UCSD-AML1 (cell line): Measurements from ENCODE around the gene PRDM11.
"Not testable (repeated sequence)": the region's sequence is repeated elsewhere in the genome, so short reads cannot be mapped to it uniquely, and the experiment has no call there.

Source experiments
- DNase-seq: peaks from one replicate; lab custom pipeline; 2025; ENCODE audit not compliant: unreplicated experiment; lab: John Stamatoyannopoulos, UW

PRDM11 gene

GRCh38 chr11:45232341-45233080, 86.1 kb downstream of the PRDM11 start:
- DNase-seq: no peak

GRCh38 chr11:45233121-45233803, 86.8 kb downstream of the PRDM11 start:
- peak; percentile 71 for DNase-seq

- DNase-seq: no peak
Measured at GRCh38 chr11:45233804-45234170, 87.3 kb downstream of the PRDM11 start.

GRCh38 chr11:45234306-45235006, 88.0 kb downstream of the PRDM11 start:
- DNase-seq: no peak

- no peak for DNase-seq
Measured at GRCh38 chr11:45237711-45238315, 91.4 kb downstream of the PRDM11 start.

DNA sequence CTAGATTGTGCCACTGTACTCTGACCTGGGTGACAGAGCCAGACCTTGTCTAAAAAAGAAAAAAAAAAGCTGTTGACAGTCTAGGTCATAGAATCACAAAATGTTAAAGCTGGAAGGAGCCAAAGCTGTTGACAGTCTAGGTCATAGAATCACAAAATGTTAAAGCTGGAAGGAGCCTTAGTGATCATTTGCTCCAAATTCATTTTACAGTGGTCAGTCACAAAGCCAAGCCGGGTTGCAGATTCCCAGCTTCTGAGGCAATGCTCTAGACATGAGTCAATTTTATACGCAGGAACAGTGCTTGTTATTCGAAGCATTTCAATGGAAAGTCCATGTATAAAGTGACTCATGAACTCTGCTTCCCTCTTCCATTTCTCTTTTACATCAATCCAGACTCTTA, 92.3 kb downstream of the PRDM11 start:
- DNase-seq: no peak

DNA sequence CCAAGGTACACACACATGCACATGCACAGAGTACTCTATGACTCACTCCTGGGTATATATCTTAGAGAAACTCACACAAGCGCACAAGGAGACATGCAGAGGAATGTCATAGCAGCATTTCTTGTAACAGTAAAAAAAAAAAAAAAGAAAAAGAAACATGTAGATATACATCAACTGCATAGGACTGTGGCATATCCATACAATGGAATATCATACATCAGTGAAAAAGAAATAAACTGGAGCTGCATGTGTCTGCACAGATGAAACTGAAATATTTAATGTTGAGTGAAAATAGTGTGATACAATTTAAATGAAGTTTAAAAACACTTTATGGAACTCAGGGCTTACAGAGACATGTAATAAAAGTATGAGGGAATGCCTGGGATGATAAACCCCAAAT, 93.3 kb downstream of the PRDM11 start:
- no peak for DNase-seq

GRCh38 chr11:45243967-45244366, 97.5 kb downstream of the PRDM11 start:
- DNase-seq: no peak

- no peak for DNase-seq
Measured at GRCh38 chr11:45245218-45246045, 99.0 kb downstream of the PRDM11 start.

GRCh38 chr11:45246241-45246640, 99.8 kb downstream of the PRDM11 start:
- no peak for DNase-seq

- DNase-seq: no peak
Measured at GRCh38 chr11:45247433-45247832, 101.0 kb downstream of the PRDM11 start.

DNA sequence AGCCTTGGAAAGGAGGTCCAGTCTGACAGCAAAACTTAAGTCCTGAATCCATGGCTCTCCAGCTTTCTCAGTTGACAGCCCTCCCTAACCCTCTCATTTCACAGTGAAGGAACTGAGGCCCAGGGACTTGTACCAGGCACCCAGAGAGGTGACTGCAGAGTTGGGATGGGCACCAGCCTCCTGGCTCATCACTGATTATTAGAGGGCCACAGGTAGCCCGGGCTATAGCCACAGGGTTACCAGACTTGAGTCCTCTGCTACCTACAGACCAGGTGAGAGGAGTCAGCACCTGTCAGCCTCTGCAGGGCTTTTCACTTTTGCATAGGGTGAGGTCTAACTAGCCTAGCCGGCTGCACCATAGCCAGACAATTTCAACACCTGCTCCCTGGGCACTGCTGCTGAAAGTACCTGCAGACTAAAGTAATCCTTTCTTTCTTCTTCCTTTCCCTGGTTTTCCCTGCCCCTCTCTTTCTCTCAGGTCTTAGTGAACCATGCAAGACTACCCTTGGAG, 102.1 kb downstream of the PRDM11 start:
- no peak for DNase-seq

DNA sequence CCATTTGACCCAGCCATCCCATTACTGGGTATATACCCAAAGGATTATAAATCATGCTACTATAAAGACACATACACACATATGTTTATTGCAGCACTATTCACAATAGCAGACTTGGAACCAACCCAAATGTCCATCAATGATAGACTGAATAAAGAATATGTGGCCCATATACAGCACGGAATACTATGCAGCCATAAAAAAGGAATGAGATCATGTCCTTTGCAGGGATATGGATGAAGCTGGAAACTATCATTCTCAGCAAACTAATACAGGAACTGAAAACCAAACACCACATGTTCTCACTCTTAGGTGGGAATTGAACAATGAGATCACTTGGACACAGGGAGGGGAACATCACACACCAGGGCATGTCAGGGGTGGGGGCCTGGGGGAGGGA, 102.9 kb downstream of the PRDM11 start:
- DNase-seq: not testable (repeated sequence)

- no peak for DNase-seq
Measured at GRCh38 chr11:45250035-45250718, 103.7 kb downstream of the PRDM11 start.

DNA sequence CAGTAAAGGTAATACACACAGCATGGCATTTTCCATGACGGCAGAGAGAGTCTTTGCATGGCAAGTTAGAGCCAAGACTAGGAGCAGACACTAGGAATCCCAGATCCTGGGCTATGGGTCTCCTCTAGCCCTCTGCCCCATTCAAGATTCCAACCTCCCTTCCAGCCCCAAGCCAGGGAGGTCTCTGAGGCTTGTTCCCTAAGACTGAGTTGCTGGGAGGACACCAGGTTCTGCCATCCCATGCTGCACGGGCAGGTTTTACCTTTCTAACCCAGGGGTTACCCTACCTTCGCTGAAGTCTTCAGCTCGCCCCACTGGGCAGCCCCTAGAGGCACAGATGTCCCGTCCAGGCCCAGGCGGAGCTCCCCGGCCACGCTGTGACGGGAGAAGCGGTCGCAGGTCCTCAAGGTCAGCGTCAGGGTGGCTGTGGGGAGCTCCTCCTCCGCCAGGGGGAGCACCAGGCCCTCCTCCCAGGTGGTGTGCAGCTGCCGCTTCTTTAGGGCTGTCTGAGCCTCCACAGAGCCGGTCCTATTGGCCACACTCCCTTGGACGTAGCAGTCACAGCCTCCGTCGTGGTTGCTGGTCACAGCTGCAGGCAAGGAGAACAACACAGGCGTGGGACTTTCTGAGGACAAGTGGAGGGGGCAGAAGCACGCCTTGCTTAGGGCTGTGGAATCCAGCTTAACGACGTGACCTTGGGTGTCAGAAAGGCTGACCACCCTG, 105.9 kb downstream of the PRDM11 start:
- peak; percentile 59 for DNase-seq

DNA sequence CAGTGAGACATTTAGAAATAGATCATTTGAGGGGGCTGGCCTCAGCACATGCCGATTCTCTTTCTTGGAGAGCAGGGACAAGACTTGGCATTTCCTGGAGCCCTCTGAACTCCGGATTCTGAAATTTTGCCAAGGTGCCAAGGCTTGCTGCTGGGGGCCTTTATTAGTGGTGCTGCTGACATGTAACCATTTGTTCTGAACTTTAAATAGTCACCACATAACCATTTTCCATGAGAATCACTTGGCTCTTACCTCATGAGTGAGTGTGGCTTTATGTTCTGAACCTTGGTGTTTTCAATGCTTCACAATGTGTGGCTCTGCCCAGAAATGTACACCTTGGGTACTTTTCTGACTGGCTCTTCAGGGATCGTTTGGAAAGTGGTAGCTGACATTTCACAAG, 106.4 kb downstream of the PRDM11 start:
- DNase-seq: no peak

DNA sequence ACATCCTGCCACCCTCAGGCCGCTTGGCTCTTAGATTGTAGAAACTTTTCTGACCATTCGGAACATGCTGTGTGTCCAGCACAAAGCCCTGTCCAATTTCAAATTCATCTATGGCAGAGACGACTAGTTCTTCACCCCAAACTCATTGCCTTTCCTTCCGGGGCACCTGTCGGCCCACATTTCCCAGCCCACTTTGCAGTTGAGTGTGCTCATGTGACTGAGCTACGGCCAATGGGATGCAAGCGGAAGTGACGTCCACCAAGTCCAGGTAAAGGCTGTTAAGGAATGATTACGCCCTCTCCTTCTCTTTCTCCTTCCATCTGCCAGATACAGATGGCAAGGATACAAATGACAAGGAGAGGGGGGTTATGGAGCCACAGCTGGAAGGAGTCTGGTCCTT, 107.2 kb downstream of the PRDM11 start:
- DNase-seq: no peak

- DNase-seq: no peak
Measured at GRCh38 chr11:45254070-45254469, 107.6 kb downstream of the PRDM11 start.

DNA sequence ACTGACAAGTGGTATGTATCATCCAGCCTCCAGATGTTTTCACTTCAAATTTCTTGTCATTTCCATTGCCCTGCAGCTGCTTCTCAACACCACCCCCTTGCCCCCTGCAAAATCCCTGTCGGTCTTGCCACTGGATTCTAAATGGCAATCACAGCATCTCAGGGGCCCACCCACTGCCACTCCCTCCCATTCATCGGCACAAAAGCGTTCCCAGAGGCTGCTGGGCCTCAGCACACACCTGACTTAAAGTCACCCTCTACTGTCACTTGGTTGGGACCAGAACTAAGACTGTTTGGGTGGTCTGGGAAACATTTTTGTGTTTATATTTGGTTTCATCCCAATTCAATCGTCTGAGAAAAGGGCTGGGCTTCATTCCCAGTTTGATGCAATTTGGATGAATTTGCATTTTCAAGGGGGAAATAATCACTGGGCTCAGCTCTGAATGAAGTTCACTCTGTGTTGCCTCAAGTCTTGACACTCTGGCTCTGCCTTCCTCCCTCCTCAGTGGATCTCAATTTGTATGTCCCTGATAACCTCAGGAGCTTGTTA, 112.6 kb downstream of the PRDM11 start:
- DNase-seq: no peak
